Spleen (tissue), 7 donors: ENCODE results near the gene STK17A.

Experiments used
- CTCF ChIP-seq, 11 experiments: fragments of 200-600 bp in 7 of 11; fragments of 450-650 bp in 4 of 11; sonication (generic) in 4 of 11; IDR thresholded peaks in 8 of 11; conservative IDR thresholded peaks in 3 of 11; 1 replicate in 7 of 11; 2 replicates in 4 of 11; pipeline versions ENCODE4 v1.4.0 to v1.8.0; 2016 to 2021; ENCODE audit warnings: antibody characterized with exemption in 11 of 11, inconsistent platforms in 4 of 11, mild to moderate bottlenecking in 1 of 11
- POLR2A ChIP-seq, 3 donors: fragments of 450-650 bp; IDR thresholded peaks; one replicate each; pipeline ENCODE4 v1.5.1; 2017; ENCODE audit warnings: antibody characterized with exemption in 3 of 3, mild to moderate bottlenecking in 1 of 3
- POLR2AphosphoS5 ChIP-seq, 3 donors: sonication (generic); formaldehyde crosslinking; IDR thresholded peaks; one replicate each; pipeline ENCODE4 v1.5.1; 2017; ENCODE audit warnings: antibody characterized with exemption in 3 of 3
- donor health status: DM: no; HTN: no; CAD: no; lungs with moderate emphysema.
- donor health status: DM: no; HTN: no; CAD: no.
- donor health status: DM: no; HTN: no; CAD: no.

GRCh38 chr7:43652364-43652763 is 69.5 kb downstream of the STK17A start:
- TF ChIP-seq CTCF (IDR thresholded peaks at IDR 0.05 in 8 of 11, conservative IDR thresholded peaks at IDR 0.05 in 3 of 11) (no peak), POLR2A (IDR thresholded peaks at IDR 0.05) (no peak), POLR2AphosphoS5 (IDR thresholded peaks at IDR 0.05) (no peak)
